Ishikawa (cell line): Measurements from ENCODE around the gene GRM7.

ENCODE experiments used
- RAD21 ChIP-seq: IDR thresholded peaks from 2 replicates; pipeline ENCODE4 v1.6.1; 2012; ENCODE audit warnings: low read depth
- TAF1 ChIP-seq: IDR thresholded peaks from 2 replicates; pipeline ENCODE4 v1.6.1; 2012; ENCODE audit warnings: low read depth, mild to moderate bottlenecking
- USF1 ChIP-seq: IDR thresholded peaks from 2 replicates; pipeline ENCODE4 v1.6.1; 2012
- TF ChIP-seq, protein P1 (sequence below): IDR thresholded peaks from 2 replicates; pipeline ENCODE4 v1.6.1; 2012

DNA sequence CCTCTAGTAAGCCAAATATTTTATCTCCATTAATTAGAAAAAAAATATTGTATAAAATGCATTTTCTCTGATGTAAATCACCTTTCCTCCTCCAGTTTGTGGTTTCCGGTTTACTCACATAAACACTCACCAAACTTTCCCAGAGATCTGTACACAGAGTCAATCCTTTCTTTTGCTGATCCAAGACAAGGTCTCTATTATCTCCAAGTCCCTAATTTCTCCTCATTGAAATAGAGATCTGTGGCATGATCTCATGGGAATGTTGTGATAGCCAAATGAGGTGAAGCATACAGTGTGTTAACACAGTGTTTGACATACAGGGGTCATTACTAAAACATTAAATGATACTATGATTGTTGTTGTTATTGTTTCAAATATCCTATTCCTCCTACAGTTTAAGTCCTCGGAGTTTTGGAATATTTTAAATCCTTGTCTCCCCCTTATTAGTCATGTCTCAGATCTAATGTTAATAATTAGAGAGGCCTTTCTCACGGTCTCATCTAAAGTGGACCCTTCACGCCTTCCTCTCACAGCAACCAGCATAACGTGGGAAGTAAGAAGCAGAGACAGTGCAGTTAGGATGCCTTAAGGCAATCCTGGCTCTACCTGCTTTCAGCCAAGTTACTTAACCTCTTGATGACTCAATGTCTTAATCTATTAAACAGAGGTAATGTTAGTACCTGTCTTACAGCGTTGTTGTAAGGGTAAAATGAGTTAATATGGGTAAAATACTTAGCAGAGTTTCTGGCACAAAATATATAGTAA lies 333.3 kb downstream of the GRM7 start:
- TF ChIP-seq RAD21 (no peak), TAF1 (no peak), USF1 (no peak)
- TF ChIP-seq, protein P1, sequence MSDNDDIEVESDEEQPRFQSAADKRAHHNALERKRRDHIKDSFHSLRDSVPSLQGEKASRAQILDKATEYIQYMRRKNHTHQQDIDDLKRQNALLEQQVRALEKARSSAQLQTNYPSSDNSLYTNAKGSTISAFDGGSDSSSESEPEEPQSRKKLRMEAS, result no peak
